Tibial artery (tissue), 4 donors: ENCODE measurements around the gene SUGCT.
A peak's percentile ranks its signal among the peaks of the same experiment; 100 is the strongest.

Experiments
- DNase-seq, 2 donors: peaks; one replicate each; pipeline ENCODE4 v3.0.0-alpha.2; 2019
- H3K27ac ChIP-seq, 2 donors: fragments of 200-600 bp; sonication (generic) in 1 of 2; 1 replicate in 1 of 2; 2 replicates in 1 of 2; pipeline ENCODE4 v1.5.1; 2018 to 2019; ENCODE audit warnings: mild to moderate bottlenecking in 1 of 2
- H3K27me3 ChIP-seq, 2 donors: fragments of 200-600 bp; sonication (generic) in 1 of 2; one replicate each; pipeline versions ENCODE4 v1.5.1 to v1.6.0; 2016 to 2019
- H3K36me3 ChIP-seq, 3 donors: fragments of 200-600 bp; sonication (generic) in 2 of 3; one replicate each; pipeline ENCODE4 v1.5.1; 2016 to 2019; ENCODE audit warnings: mild to moderate bottlenecking in 2 of 3
- H3K4me1 ChIP-seq, 4 donors: fragments of 200-600 bp; sonication (generic) in 2 of 4; 1 replicate in 3 of 4; 2 replicates in 1 of 4; pipeline ENCODE4 v1.5.1; 2016 to 2019
- H3K4me3 ChIP-seq, 2 donors: fragments of 200-600 bp; sonication (generic) in 1 of 2; 1 replicate in 1 of 2; 2 replicates in 1 of 2; pipeline ENCODE4 v1.5.1; 2018 to 2019; ENCODE audit warnings: mild to moderate bottlenecking in 2 of 2
- H3K9me3 ChIP-seq, 3 donors: fragments of 200-600 bp; sonication (generic) in 1 of 3; one replicate each; pipeline ENCODE4 v1.5.1; 2016 to 2019
- CTCF ChIP-seq, 2 experiments: fragments of 200-600 bp in 1 of 2; fragments of 450-650 bp in 1 of 2; IDR thresholded peaks; one replicate each; pipeline ENCODE4 v1.5.1; 2017 to 2019; ENCODE audit warnings: antibody characterized with exemption in 2 of 2, mild to moderate bottlenecking in 1 of 2, moderate library complexity in 1 of 2
- intact Hi-C: fragments of 100-400 bp; cut with DNase I; formaldehyde crosslinking; loops from one replicate; pipeline ENCODE4 v1.15.0; 2023; ENCODE audit warnings: low total_unique reads

The SUGCT gene

GRCh38 chr7:40772096-40772495 is 637.3 kb downstream of the SUGCT start:
- intact Hi-C loops, result no loop called here
- no peaks in the 10 kb centered on the region for H3K9me3 ChIP-seq
- H3K27me3 ChIP-seq, result no peaks in the 10 kb centered on the region
- no peak for TF ChIP-seq CTCF (IDR thresholded peaks at IDR 0.05)
- H3K4me1 ChIP-seq, result peaks cover 0 to 21% (median 0%) of the 10 kb centered on the region in 4 donors
- H3K27ac ChIP-seq, result no peak overlapping the region
- H3K36me3 ChIP-seq, result no peaks in the 10 kb centered on the region
- H3K4me3 ChIP-seq, result no peak overlapping the region
- DNase-seq, result no peak

DNA sequence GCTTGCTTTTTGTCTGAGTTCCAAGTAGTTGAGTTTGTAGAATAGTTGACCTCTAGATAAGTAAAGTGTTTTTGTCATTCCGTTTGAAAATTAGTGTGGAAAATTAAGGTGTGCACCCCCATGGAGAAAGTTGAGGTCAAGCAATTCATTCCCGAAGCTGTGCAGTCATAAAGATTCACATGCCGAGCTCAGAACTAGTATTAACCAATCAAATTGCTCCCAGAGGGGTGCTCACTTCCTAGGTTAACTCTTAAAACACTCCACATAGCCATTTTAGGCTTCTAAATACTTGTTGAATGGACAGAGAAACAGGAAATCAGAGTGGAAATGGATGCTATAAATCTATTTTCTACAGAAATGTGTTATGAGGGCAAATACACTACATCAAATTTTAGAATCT is 638.9 kb downstream of the SUGCT start:
- Histone ChIP-seq H3K9me3 (no peaks in the 10 kb centered on the region), H3K36me3 (no peaks in the 10 kb centered on the region), H3K4me1 (peaks cover 0 to 21% (median 0%) of the 10 kb centered on the region in 4 donors), H3K4me3 (no peak overlapping the region), H3K27me3 (no peaks in the 10 kb centered on the region), H3K27ac (no peak overlapping the region)
- no peak for TF ChIP-seq CTCF (IDR thresholded peaks at IDR 0.05)
- DNase-seq, result no peak
- intact Hi-C loops, result no loop called here

DNA sequence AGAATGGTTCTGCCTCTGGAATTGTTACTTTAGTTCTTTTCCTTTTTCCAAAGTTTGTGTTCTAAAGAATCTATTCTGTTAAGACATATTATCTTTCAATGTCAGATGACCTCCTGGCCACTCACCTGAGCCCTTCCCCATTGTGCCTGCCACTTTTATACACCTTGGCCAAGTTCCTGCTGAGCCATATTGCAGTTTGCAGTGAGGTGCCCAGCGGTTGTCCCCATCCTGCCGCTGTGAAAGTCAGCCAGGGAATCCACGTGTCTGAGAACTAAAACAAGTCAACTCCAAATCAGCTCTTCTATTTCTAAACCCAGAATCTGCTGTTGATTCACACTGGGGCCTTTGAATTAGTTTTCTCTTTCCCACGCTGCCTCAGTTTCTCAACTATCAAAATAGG is 641.1 kb downstream of the SUGCT start:
- H3K4me1 ChIP-seq, result peaks cover 0 to 36% (median 5%) of the 10 kb centered on the region in 4 donors
- no peak for TF ChIP-seq CTCF (IDR thresholded peaks at IDR 0.05)
- H3K9me3 ChIP-seq, result no peaks in the 10 kb centered on the region

GRCh38 chr7:40777730-40778312 is 643.0 kb downstream of the SUGCT start:
- Histone ChIP-seq H3K36me3 (no peaks in the 10 kb centered on the region), H3K27ac (no peak overlapping the region), H3K4me1 (peaks cover 0 to 50% (median 6%) of the 10 kb centered on the region in 4 donors), H3K9me3 (no peaks in the 10 kb centered on the region), H3K27me3 (no peaks in the 10 kb centered on the region), H3K4me3 (no peak overlapping the region)
- TF ChIP-seq CTCF (IDR thresholded peaks at IDR 0.05), result no peak
- intact Hi-C loops, result no loop called here
- DNase-seq, result no peak

More for the DNA sequence above, 641.1 kb downstream of the SUGCT start:
- no peak for DNase-seq
- intact Hi-C loops, result no loop called here
- no peak overlapping the region for H3K27ac ChIP-seq
- no peaks in the 10 kb centered on the region for H3K36me3 ChIP-seq
- H3K27me3 ChIP-seq, result no peaks in the 10 kb centered on the region
- no peak overlapping the region for H3K4me3 ChIP-seq

GRCh38 chr7:40780460-40780859 is 645.7 kb downstream of the SUGCT start:
- no peak for DNase-seq
- Histone ChIP-seq H3K9me3 (no peaks in the 10 kb centered on the region), H3K4me1 (peaks cover 0 to 45% (median 6%) of the 10 kb centered on the region in 4 donors), H3K4me3 (no peak overlapping the region), H3K27ac (peak overlapping the region; percentile 21 to 24), H3K36me3 (no peaks in the 10 kb centered on the region), H3K27me3 (no peaks in the 10 kb centered on the region)
- intact Hi-C loops, result no loop called here
- TF ChIP-seq CTCF (IDR thresholded peaks at IDR 0.05), result no peak

DNA sequence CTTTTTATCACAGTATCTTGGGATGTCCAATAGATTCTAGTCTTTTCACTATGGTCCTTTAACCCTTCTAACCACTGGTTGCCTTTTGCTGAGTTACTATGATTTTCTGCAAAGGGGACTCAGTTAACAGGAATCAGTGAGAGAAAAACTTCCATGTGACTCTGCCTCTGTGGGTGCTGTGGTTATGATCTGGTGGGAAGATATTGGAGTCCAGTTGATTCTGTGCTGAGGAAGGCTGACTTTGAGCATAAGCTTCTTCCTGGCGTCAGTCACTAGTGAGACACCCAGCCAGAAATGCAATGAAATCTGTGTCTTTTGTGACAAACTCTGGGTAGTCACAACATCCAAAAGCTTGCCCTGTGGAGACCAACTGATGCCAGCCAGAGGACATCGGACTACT is 648.0 kb downstream of the SUGCT start:
- intact Hi-C loops, result no loop called here
- no peak for TF ChIP-seq CTCF (IDR thresholded peaks at IDR 0.05)
- no peak overlapping the region for H3K4me3 ChIP-seq

More for the DNA sequence above, 648.0 kb downstream of the SUGCT start:
- Histone ChIP-seq H3K27ac (no peak overlapping the region), H3K27me3 (no peaks in the 10 kb centered on the region), H3K9me3 (no peaks in the 10 kb centered on the region), H3K36me3 (no peaks in the 10 kb centered on the region), H3K4me1 (peaks cover 0 to 42% (median 6%) of the 10 kb centered on the region in 4 donors)
- no peak for DNase-seq
